ENCODE measurements around the gene SRSF9. TPM values are rescaled to one million over a fixed set of nuclear protein-coding genes. Genes with fewer than 3 reads are reported as not detected.

Gene SRSF9
- total RNA-seq, 1 experiment from 2014 or later = 319 TPM

DNA sequence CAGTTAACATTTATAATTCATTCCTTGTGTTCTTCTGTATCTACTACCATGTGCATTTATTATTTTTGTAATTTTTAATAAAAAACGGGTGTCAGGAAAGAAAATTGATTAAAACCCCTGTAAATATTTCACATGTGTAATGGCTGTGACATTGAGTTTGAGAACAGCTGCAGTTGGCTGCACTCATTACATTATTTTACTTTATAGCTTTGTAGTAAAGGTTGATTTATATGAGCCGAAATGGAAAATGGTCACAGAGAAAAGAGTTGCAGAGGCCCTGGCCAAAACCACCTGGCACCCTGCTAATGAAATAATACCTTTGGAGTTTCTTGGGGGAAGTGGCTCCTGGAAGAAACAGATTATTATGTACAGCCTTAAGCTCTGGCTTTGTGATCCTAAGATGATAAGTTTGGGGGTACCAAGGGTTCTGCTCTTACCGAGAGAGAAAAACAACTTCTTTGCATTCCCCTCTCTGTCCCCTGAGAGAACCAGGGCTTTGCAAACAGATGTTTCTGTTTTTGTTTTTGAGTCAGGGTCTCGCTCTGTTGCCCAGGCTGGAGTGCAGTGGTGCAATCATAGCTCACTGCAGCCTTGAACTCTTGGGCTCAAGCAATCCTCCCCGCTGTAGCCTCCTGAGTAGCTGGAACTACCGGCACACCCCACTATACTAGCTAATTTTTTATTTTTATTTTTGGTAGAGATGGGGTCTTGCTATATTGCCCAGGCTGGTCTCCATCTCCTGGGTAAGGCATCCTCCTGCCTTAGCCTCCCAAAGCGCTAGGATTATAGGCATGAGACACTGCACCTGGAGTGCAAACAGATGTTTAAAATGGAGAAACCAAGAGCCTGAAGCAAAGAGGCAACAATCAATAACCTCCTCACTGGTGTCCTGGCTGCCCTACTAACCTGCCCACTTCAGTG lies 16.7 kb upstream of the SRSF9 start:
- no peaks in the 10 kb centered on the region for H4K20me1 ChIP-seq (ENCODE audit: low read length)
- no peaks in the 10 kb centered on the region for H3K9me3 ChIP-seq (ENCODE audit: low read length)
- H3K36me3 ChIP-seq (ENCODE audit: low read depth, low read length) = no peaks in the 10 kb centered on the region
- peaks cover 16% of the 10 kb centered on the region for H3K4me1 ChIP-seq (ENCODE audit: insufficient read depth, low read length)
- H3K9me2 ChIP-seq (replicated peaks; ENCODE audit: low read length) = no peaks in the 10 kb centered on the region
- H3K4me2 ChIP-seq (ENCODE audit: low read length) = no peak overlapping the region
- H2AFZ ChIP-seq (ENCODE audit: low read length) = no peak overlapping the region
- DNase-seq (no peak), ATAC-seq (no peak)
- no peaks in the 10 kb centered on the region for H3K27me3 ChIP-seq (ENCODE audit: low read length)
- H3K79me2 ChIP-seq (ENCODE audit: low read length) = no peaks in the 10 kb centered on the region
- H3K27ac ChIP-seq (ENCODE audit: low read length) = no peak overlapping the region
- H3K9ac ChIP-seq (ENCODE audit: low read length) = no peak overlapping the region
- H3F3A ChIP-seq (ENCODE audit: low read length, unreplicated experiment) = no peaks in the 10 kb centered on the region
- POLR2A ChIA-PET (ENCODE audit: unreplicated experiment) = no interaction called here
- intact Hi-C loops (cut with micrococcal nuclease) = no loop called here
- no TSS peak for BruUV-seq (replicated peaks)
- no peak overlapping the region for H3K4me3 ChIP-seq (ENCODE audit: low read length)
- TF ChIP-seq EZH2phosphoT487 (IDR thresholded peaks at IDR 0.05; ENCODE audit: borderline replicate concordance, low read length) (no peak), CTCF (conservative IDR thresholded peaks at IDR 0.05; ENCODE audit: low read depth, low read length) (no peak), EZH2 (IDR thresholded peaks at IDR 0.05; ENCODE audit: low read length, unreplicated experiment) (no peak)
- CTCF ChIA-PET = no interaction called here

DNA sequence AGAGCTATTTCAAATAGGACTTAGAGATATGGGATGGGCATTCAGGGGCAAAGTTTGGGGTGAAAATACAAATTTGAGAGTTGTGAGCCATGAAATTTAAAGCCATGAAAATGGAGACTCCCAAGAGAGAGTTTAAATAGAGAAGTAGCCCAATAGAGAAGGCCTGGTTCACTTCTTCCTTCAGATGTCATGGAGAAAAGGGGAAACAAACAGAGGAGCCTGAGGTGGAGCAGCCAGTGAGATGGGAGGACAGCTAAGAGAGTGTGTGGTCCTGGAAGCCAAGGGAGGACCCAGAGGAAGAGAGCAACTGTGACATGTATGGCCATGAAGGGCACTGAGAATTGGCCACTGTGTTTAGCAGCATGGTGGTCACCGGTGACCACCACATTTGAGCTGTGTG lies 14.1 kb upstream of the SRSF9 start:
- CTCF ChIA-PET = no interaction called here

More for the DNA sequence above, 14.1 kb upstream of the SRSF9 start:
- Histone ChIP-seq H3K4me1 (ENCODE audit: insufficient read depth, low read length) (peaks cover 10% of the 10 kb centered on the region), H3K79me2 (ENCODE audit: low read length) (no peaks in the 10 kb centered on the region), H3K9ac (ENCODE audit: low read length) (no peak overlapping the region), H3K27me3 (ENCODE audit: low read length) (no peaks in the 10 kb centered on the region), H2AFZ (ENCODE audit: low read length) (no peak overlapping the region), H3K9me3 (ENCODE audit: low read length) (no peaks in the 10 kb centered on the region), H3K4me2 (ENCODE audit: low read length) (no peak overlapping the region), H3K27ac (ENCODE audit: low read length) (no peak overlapping the region), H4K20me1 (ENCODE audit: low read length) (no peaks in the 10 kb centered on the region), H3K36me3 (ENCODE audit: low read depth, low read length) (no peaks in the 10 kb centered on the region), H3F3A (ENCODE audit: low read length, unreplicated experiment) (no peaks in the 10 kb centered on the region), H3K4me3 (ENCODE audit: low read length) (no peak overlapping the region), H3K9me2 (replicated peaks; ENCODE audit: low read length) (no peaks in the 10 kb centered on the region)
- intact Hi-C loops (cut with micrococcal nuclease) = no loop called here
- ATAC-seq = no peak
- POLR2A ChIA-PET (ENCODE audit: unreplicated experiment) = no interaction called here
- TF ChIP-seq EZH2phosphoT487 (IDR thresholded peaks at IDR 0.05; ENCODE audit: borderline replicate concordance, low read length) (no peak), EZH2 (IDR thresholded peaks at IDR 0.05; ENCODE audit: low read length, unreplicated experiment) (no peak), CTCF (conservative IDR thresholded peaks at IDR 0.05; ENCODE audit: low read depth, low read length) (no peak)
- BruUV-seq (replicated peaks) = no TSS peak
- no peak for DNase-seq
